GM12878 (cell line): ENCODE results near the gene LRP3. TPM values are rescaled to one million over a fixed set of nuclear protein-coding genes. Genes with fewer than 3 reads are reported as not detected.

Source experiments
- ATAC-seq: fragments of 200-7000 bp; cut with Tn5 transposase; 3 replicates; pipeline ENCODE4 v1.9.1; 2020; ENCODE audit warnings: mild to moderate bottlenecking, moderate library complexity
- BruUV-seq: library from RNA; stranded (reverse); fragments of 400-500 nt; replicated peaks from 2 replicates; lab custom pipeline; 2021; lab: Mats Ljungman, UMichigan
- CTCF ChIA-PET: fragments of 300-600 bp; sonication (Branson Sonifier 250); formaldehyde crosslinking; extraction: SDS; loops from one replicate; lab custom pipeline; 2021; ENCODE audit warnings: inconsistent platforms; lab: Yijun Ruan, JAX
- POLR2A ChIA-PET: fragments of 350-600 bp; formaldehyde crosslinking; extraction: SDS; loops from one replicate; lab custom pipeline; 2021; ENCODE audit warnings: inconsistent platforms; lab: Charles Lee
- RAD21 ChIA-PET: fragments of 300-600 bp; sonication (Branson Sonifier 250); formaldehyde crosslinking; loops from one replicate; lab custom pipeline; 2023; ENCODE audit warnings: antibody characterized with exemption; ENCODE audit not compliant: unreplicated experiment; lab: Charles Lee
- SMC1A ChIA-PET: fragments of 300-600 bp; sonication (Branson Sonifier 250); formaldehyde crosslinking; loops from one replicate; lab custom pipeline; 2023; ENCODE audit not compliant: unreplicated experiment, uncharacterized antibody; lab: Charles Lee
- DNase-seq: peaks from one replicate; pipeline ENCODE4 v3.0.0-alpha.2; 2011; ENCODE audit warnings: low read depth, low spot score
- FAIRE-seq: peaks from 3 replicates; lab custom pipeline; 2011; peaks lifted over from hg19 to GRCh38; lab: Jason Lieb, UNC
- H2AFZ ChIP-seq: 2 replicates; pipeline ENCODE4 v1.6.0; 2011; ENCODE audit warnings: low read depth, low read length, control low read depth; ENCODE audit not compliant: control insufficient read depth
- H3K27ac ChIP-seq: 2 replicates; pipeline ENCODE4 v1.5.1; 2011; ENCODE audit warnings: control low read depth; ENCODE audit not compliant: control insufficient read depth, insufficient read depth
- H3K27me3 ChIP-seq, 2 experiments: replicated peaks in 1 of 2; 2 replicates each; pipeline versions ENCODE4 v1.6.0 to v1.6.1; 2011; ENCODE audit warnings: low read length in 1 of 2; ENCODE audit not compliant: control insufficient read depth in 2 of 2, insufficient read depth in 2 of 2
- H3K36me3 ChIP-seq, 2 experiments: 2 replicates each; pipeline ENCODE4 v1.5.1; 2011; ENCODE audit warnings: low read length in 1 of 2; ENCODE audit not compliant: control insufficient read depth in 2 of 2, insufficient read depth in 2 of 2
- H3K4me1 ChIP-seq: 2 replicates; pipeline ENCODE4 v1.6.1; 2011; ENCODE audit warnings: mild to moderate bottlenecking, low read length, moderate library complexity, mixed read lengths; ENCODE audit not compliant: control insufficient read depth, insufficient read depth
- H3K4me2 ChIP-seq: 2 replicates; pipeline ENCODE4 v1.6.0; 2011; ENCODE audit warnings: control low read depth; ENCODE audit not compliant: control insufficient read depth, insufficient read depth
- H3K4me3 ChIP-seq: fragments of 200-600 bp; sonication (generic); 2 replicates; pipeline ENCODE4 v1.5.1; 2016
- H3K79me2 ChIP-seq: 2 replicates; pipeline ENCODE4 v1.6.0; 2011; ENCODE audit warnings: low read length; ENCODE audit not compliant: control insufficient read depth, insufficient read depth
- H3K9ac ChIP-seq: 2 replicates; pipeline ENCODE4 v1.8.0; 2011; ENCODE audit warnings: low read length, control low read depth, mixed read lengths; ENCODE audit not compliant: control insufficient read depth, insufficient read depth
- H3K9me3 ChIP-seq: replicated peaks from 3 replicates; pipeline ENCODE4 v1.5.1; 2011; ENCODE audit warnings: mild to moderate bottlenecking, low read length; ENCODE audit not compliant: control insufficient read depth, insufficient read depth
- H4K20me1 ChIP-seq: 2 replicates; pipeline ENCODE4 v1.6.0; 2011; ENCODE audit not compliant: control insufficient read depth, insufficient read depth
- CBX3 ChIP-seq: fragments of 200-600 bp; sonication (generic); IDR thresholded peaks from 2 replicates; pipeline ENCODE4 v1.6.1; 2016; ENCODE audit warnings: low read depth, borderline replicate concordance
- ETV6 ChIP-seq, 2 experiments: fragments of 450-650 bp in 1 of 2; IDR thresholded peaks in 1 of 2; conservative IDR thresholded peaks in 1 of 2; 2 replicates each; pipeline ENCODE4 v1.6.1; 2014; ENCODE audit warnings: antibody characterized with exemption in 1 of 2, borderline replicate concordance in 1 of 2, low read depth in 1 of 2, mild to moderate bottlenecking in 1 of 2, moderate library complexity in 1 of 2
- FOS ChIP-seq: IDR thresholded peaks from 3 replicates; pipeline ENCODE4 v1.6.1; 2011; ENCODE audit warnings: borderline replicate concordance; ENCODE audit not compliant: insufficient read length; ENCODE audit errors: extremely low read depth
- MTA2 ChIP-seq: fragments of 450-650 bp; IDR thresholded peaks from 2 replicates; pipeline ENCODE4 v1.6.1; 2016; ENCODE audit warnings: low read depth, mild to moderate bottlenecking, moderate library complexity
- PBX3 ChIP-seq: IDR thresholded peaks from 2 replicates; pipeline ENCODE4 v1.6.1; 2011; ENCODE audit warnings: mild to moderate bottlenecking, low read depth, low read length, moderate library complexity; ENCODE audit not compliant: insufficient replicate concordance
- POLR2AphosphoS5 ChIP-seq: IDR thresholded peaks from 2 replicates; pipeline ENCODE4 v1.6.1; 2011; ENCODE audit warnings: mild to moderate bottlenecking, low read length, inconsistent platforms
- RELB ChIP-seq: fragments of 450-650 bp; IDR thresholded peaks from 2 replicates; pipeline ENCODE4 v1.6.1; 2017; ENCODE audit warnings: low read depth, mild to moderate bottlenecking, moderate library complexity
- SUZ12 ChIP-seq: fragments of 200-600 bp; sonication (generic); IDR thresholded peaks from one replicate; pipeline ENCODE4 v1.6.1; 2018; ENCODE audit warnings: antibody characterized with exemption, mild to moderate bottlenecking; ENCODE audit not compliant: unreplicated experiment
- TCF7 ChIP-seq: IDR thresholded peaks from 2 replicates; pipeline ENCODE4 v1.6.1; 2014; ENCODE audit warnings: antibody characterized with exemption, borderline replicate concordance
- ZNF24 ChIP-seq: fragments of 450-650 bp; IDR thresholded peaks from 2 replicates; pipeline ENCODE4 v1.6.1; 2017; ENCODE audit warnings: antibody characterized with exemption, mild to moderate bottlenecking
- WGBS: methylation state at CpG from one replicate; pipeline ENCODE4 v1.1.6; 2016; ENCODE audit warnings: low lambda C conversion rate; ENCODE audit not compliant: insufficient replicate concordance, insufficient coverage; ENCODE audit errors: missing lambda C conversion rate; 5-methylcytosine and 5-hydroxymethylcytosine counted together
- in situ Hi-C: fragments of 300-500 bp; cut with MboI; formaldehyde crosslinking; loops from 9 replicates; pipeline ENCODE4 v1.14.3; 2018; ENCODE audit warnings: mixed read lengths
- intact Hi-C: fragments of 100-400 bp; cut with micrococcal nuclease; formaldehyde crosslinking; loops from one replicate; pipeline ENCODE4 v1.14.2; 2022; ENCODE audit not compliant: unreplicated experiment
- polyA plus RNA-seq, 11 experiments: library from polyadenylated mRNA; depleted of rRNA in 4 of 11; unstranded in 6 of 11; stranded (reverse) in 5 of 11; fragments of >200 nt; fragmentation: Nextera tagmentation in 4 of 11; fragmentation: Illumina TruSeq in 1 of 11; extraction: Ambion mirVana in 4 of 11; extraction: Trizol in 1 of 11; gene quantifications; 1 replicate in 1 of 11; 2 replicates in 10 of 11; pipeline versions ENCODE4 v1.2.1 to v1.2.3, GENCODE V29; 2011 to 2016; ENCODE audit warnings: inconsistent platforms in 2 of 11, missing spikeins in 2 of 11, low read depth in 1 of 11
- total RNA-seq, 4 experiments: library from RNA; depleted of rRNA in 3 of 4; stranded (reverse); fragments of >200 nt in 3 of 4; fragmentation: Illumina TruSeq in 1 of 4; extraction: Trizol in 1 of 4; gene quantifications; 2 replicates each; pipeline versions ENCODE4 v1.2.1 to v1.2.3, GENCODE V29; 2013 to 2021

The LRP3 gene
- total and polyA plus RNA-seq, 10 of the 15 experiments (the other 5 are each of a cell fraction or from before 2014, with no cell fraction given) = 0.12 to 3.2 (median 0.64) TPM; not detected in 2

DNA sequence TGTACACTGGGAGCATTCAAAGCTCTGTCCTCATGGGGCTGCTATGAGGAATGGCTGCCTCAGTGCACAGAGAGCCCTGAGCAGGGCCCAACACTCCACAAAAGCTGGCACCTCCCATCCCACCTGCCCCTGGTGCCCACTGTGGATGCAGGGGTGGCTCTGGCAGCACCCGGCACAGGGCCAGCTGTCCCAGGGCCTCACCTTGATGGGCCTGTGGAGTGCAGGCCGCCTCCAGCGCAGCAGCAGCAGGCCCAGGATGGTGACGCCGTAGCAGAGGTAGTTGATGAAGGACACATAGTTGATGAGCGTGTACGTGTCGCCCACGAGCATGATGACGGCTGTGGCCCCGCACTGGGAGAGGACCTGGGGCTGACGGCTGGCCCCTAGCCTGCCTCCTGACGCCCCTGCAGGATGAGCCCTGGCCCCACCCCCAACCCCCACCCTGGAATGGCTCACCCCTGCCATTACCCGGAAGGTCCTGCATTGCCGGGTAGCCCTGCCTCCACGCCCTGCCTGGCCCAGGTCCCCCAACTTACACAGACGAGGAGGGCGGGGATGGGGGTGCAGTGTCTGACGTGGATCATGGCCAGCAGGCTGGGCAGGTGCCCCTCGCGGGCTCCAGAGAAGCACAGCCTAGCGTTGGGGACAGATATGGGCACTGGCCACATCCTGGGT, 16.3 kb downstream of the LRP3 start:
- no peak for TF ChIP-seq POLR2AphosphoS5
- no peak for TF ChIP-seq ZNF24
- ATAC-seq = no peak
- RAD21 ChIA-PET = no interaction called here
- BruUV-seq = no TSS peak
- no peak overlapping the region for H3K4me2 ChIP-seq
- no peaks in the 10 kb centered on the region for H4K20me1 ChIP-seq
- H2AFZ ChIP-seq = no peak overlapping the region
- SMC1A ChIA-PET = interaction anchor here (0.6 kb wide), 1 partner anchor 320 kb away, joined by 3 read pairs; no protein-coding TSS in a partner anchor
- no peaks in the 10 kb centered on the region for H3K9me3 ChIP-seq
- H3K79me2 ChIP-seq = no peaks in the 10 kb centered on the region
- H3K4me1 ChIP-seq = no peaks in the 10 kb centered on the region
- WGBS = 61% methylated on average over 22 of the region's 22 CpGs
- H3K9ac ChIP-seq = no peak overlapping the region
- DNase-seq = no peak
- no peaks in the 10 kb centered on the region for H3K36me3 ChIP-seq
- POLR2A ChIA-PET = no interaction called here
- H3K27ac ChIP-seq = no peak overlapping the region
- CTCF ChIA-PET = no interaction called here
- no peak for FAIRE-seq
- H3K4me3 ChIP-seq = no peak overlapping the region
- in situ Hi-C loops = no loop called here
- intact Hi-C loops = no loop called here
- H3K27me3 ChIP-seq = no peaks in the 10 kb centered on the region

DNA sequence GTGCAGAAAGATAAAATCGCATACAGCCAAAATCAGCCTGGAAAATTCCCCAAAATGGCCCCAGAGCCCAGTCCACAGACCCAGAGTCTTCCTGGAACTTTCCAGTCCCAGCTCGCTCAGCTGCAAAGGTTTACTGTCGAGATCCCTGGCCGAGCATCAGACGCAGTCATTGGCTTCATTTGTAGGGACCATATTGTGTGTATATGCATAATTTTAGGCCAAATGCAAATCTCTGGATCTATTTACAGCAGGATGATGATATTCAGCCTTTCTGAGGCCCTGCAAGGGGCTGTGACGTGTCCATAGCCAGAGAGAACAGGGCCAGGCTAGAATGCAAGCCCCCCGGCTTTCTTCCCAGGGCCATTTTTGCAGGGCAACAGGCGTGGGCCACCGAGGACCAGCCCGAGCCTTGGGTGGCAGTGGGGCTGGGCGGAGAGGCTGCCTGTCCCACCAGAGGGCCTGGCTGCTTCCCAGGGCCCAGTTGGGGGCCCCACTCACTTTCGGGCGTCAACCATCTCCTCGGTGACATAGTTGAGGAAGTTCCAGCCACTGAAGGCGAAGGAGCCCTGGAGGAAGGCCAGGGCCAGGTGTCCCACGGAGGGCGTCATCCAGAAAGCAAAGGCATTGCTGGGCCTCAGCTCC, 17.8 kb downstream of the LRP3 start:
- H2AFZ ChIP-seq = no peak overlapping the region
- H3K27ac ChIP-seq = no peak overlapping the region
- H4K20me1 ChIP-seq = no peaks in the 10 kb centered on the region
- intact Hi-C loops = no loop called here
- DNase-seq (no peak), FAIRE-seq (no peak), ATAC-seq (no peak)
- no peaks in the 10 kb centered on the region for H3K36me3 ChIP-seq
- BruUV-seq = no TSS peak
- 15% methylated on average over 17 of the region's 17 CpGs for whole genome bisulfite sequencing
- no peak overlapping the region for H3K9ac ChIP-seq
- no peak overlapping the region for H3K4me2 ChIP-seq
- in situ Hi-C loops = no loop called here
- ChIA-PET SMC1A (interaction anchor here (1.5 kb wide), 1 partner anchor 28 kb away, joined by 4 read pairs; no protein-coding TSS in a partner anchor), POLR2A (no interaction called here), RAD21 (no interaction called here), CTCF (no interaction called here)
- no peak overlapping the region for H3K4me3 ChIP-seq
- no peaks in the 10 kb centered on the region for H3K27me3 ChIP-seq
- H3K4me1 ChIP-seq = no peaks in the 10 kb centered on the region
- TF ChIP-seq TCF7 = no peak
- TF ChIP-seq PBX3 = no peak
- TF ChIP-seq FOS = no peak
- no peak for TF ChIP-seq MTA2
- no peak for TF ChIP-seq CBX3
- no peak for TF ChIP-seq RELB
- TF ChIP-seq SUZ12 = no peak
- TF ChIP-seq ETV6 (conservative IDR thresholded peaks at IDR 0.05 in 1 of 2, IDR thresholded peaks at IDR 0.05 in 1 of 2; ENCODE audit: borderline replicate concordance in 1 of 2, low read depth in 1 of 2) = no peak
- H3K79me2 ChIP-seq = no peaks in the 10 kb centered on the region
- no peaks in the 10 kb centered on the region for H3K9me3 ChIP-seq
